HG03039 (cell line): ENCODE results near the gene LAMP5.

Experiments
- ATAC-seq: cut with Tn5 transposase; IDR thresholded peaks from one replicate; pipeline ENCODE4 v1.9.1; 2021; ENCODE audit warnings: mild to moderate bottlenecking, moderate library complexity; ENCODE audit not compliant: unreplicated experiment

LAMP5 gene

DNA sequence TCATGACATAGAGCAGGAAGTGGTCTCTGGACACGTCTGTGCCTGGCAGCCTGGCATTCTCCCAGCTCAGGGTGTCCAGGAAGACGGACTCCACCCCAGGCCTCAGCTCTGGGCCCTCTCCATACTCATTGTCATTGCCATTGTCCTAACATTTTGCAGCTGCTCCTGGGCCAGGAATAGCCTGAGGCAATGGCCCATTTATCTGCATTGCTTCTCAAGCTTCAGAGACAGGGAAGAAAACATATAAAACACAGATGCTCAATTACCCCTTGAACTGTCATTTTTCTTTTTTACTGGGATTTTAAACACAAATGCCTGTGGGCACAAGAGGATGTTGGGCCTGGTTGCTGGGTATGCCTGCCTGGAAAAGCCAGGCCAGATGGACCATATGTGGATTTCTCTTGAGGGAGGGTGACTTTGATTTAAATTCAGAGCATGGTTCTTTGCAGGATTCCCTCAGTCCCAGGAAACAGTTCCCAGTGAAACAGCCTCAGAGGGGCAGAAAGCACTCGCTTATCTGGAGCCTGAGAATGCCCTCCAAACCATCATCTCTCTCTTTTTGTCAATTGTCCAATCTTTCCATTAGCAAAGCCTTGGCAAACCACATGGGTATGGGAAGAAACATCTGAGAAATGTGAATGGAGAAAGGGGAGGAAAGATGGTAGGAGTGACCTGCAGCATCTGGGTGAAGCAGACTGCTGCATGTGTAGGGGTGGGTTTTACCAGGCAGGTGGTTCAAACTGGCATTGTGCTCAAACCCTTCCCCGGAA, 17.9 kb downstream of the LAMP5 start:
- ATAC-seq: no peak

GRCh38 chr20:9534025-9534424, 19.6 kb downstream of the LAMP5 start:
- ATAC-seq: no peak

- ATAC-seq: no peak
These were observed 21.1 kb downstream of the LAMP5 start for GRCh38 chr20:9535449-9535848.

- no peak for ATAC-seq
These were observed 28.8 kb downstream of the LAMP5 start for GRCh38 chr20:9543214-9543613.

DNA sequence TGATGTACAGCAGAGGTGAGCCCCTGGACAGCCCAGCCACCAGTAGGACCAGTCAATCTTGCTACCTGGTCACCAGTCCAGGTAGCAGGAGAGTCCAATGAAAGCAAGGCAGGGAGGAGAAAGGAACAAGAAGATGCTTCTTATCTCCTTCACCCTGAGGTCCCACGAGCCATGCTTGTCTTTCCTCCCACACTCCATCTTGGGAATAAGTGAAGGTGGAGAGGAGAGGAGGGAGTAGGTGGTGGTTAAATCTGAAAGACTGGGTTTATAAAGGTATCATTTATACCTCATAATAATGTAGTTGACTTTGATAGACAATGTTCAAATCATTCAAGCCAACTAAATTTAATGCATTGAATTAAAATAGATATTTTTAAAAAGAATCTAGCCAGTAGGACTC, 35.9 kb downstream of the LAMP5 start:
- ATAC-seq: no peak

DNA sequence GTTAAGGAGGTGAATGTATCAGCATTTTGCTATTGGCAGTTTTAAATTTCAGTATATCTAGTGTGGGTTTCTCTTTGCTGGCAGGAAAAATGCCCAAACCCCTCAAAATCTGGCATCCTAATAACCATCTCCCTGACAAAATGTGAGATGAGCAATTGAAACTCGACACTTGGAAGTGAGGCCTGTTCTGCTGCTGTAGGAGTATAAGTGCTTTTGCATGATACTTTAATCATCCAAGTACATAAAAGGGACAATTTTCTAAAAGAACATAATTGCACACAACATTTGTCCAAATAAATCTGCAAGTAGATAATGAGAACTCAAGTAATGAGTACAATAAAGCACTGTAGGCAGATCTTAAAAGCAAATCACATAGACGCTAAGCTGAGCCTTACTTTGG, 36.5 kb downstream of the LAMP5 start:
- ATAC-seq: no peak

DNA sequence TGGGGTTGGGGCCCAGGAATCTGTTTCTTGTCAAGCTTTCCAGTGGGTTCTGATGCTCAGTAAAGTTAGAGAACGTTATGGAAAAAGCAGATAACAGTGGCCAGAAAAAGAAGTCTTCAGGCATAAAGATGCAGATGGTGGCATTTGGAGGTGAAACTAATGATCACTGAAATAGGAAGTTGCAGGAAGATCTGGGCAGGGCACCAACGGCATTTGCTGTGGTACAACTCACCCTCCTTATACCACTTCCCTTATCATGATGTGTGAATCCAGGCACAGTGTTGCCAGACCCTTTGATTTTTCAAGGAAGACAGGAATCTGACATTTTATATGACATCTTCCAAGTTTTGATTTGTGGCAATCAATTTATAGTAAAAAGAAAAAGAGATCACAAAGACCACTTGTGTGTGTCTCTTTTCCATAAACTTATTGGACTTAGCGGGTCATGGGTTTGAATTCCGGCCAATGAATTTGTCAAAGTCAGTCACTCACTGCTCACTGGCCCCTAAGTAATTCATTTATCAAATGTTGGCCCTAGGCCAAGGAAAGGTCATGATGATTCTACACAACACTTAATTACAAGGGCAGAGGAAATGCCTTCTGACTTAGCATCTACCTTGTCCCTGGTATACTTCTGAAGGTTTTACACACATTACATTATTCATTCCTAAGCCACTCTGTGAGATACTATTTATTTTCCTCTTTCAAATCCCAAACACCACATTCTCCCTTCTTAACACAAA, 37.6 kb downstream of the LAMP5 start:
- ATAC-seq: no peak

DNA sequence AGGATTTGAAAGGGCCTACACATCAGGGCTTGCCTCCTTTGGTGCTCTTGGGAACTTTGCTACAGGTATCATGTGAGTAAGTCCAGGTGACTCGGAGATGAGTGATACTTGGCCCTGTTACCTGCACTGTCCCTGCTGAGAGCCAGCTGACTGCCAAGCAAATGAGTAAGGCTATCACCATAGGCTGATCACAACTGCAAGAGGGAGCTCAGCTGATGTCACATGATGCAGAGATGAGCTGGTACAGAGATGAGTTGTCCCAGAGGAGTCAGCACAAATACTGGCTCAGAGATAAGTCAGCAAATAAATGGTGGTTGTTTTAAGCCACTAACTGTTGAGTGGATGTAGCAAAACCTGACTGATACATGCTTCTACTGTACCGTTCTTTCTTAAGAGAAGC, 41.4 kb downstream of the LAMP5 start:
- no peak for ATAC-seq

GRCh38 chr20:9557411-9557810, 43.0 kb downstream of the LAMP5 start:
- no peak for ATAC-seq

DNA sequence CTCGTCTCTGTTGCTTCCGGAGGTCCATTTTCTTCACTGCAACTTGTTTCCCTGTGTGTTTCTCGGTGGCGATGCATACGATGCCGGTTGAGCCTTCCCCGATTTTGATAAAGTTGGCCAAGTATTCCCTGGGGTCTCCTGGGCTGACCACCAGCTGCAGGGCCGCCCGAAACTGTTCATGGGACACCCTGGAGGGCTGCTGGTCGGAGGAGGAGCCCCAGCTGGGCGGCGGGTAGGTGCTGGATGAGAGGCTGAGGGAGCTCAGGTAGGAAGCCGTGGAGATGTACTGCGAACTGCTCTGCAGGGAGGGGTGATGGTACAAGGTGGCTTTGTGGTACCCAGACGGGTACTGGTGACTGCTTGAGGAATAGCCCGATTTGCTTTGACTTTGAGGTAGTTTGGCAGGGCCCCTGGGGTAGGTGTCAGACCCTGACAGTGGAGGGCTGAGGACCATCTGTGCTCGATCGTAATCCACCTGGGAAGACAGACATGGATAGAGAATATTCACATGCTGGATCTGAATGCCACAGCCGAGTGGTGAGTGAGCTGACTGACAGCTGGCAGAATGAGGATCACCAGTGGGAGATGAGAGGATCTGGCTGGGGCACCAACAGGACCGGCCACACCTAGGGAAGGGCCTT, 51.6 kb downstream of the LAMP5 start:
- no peak for ATAC-seq

GRCh38 chr20:9566977-9567376, 52.6 kb downstream of the LAMP5 start:
- ATAC-seq: no peak

GRCh38 chr20:9570612-9571011, 56.2 kb downstream of the LAMP5 start:
- no peak for ATAC-seq

DNA sequence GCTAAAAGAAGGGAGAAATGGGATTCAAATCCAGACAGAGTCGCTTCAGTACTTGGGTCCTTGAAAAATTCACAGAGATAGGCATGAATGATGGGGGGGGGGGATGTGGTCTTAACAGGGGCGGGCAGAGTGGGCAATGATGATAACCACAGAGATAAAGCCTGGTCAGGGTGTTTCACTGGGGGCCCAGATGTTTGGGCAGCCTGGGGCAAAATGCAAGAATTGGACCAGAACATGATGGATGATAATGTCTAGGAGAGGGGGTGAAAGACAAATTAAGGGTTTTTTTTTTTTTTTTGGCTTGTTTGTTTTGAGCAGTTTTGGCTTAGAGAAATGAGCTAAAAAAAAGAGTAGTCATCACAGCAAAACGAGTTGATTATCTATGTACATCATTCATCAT, 57.4 kb downstream of the LAMP5 start:
- ATAC-seq: no peak

DNA sequence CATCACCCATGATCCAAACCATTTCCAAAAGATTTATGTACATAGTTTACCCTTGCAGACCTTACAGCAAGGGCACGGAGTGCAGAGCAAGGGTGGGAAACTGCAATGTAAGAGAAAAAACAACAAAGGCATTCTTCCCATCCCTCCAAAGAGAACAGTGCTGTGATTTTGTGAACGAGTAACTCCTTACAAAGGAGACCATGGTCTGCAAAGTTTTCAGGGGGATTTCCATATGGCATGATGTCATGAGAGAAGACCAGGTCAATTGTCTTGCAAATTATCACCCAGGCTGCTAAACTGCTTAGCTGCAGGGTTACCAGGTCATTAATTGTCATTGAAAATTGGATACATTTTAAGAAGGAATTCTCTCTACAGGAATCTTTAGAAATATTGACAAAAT, 58.3 kb downstream of the LAMP5 start:
- ATAC-seq: no peak

- ATAC-seq: no peak
These were observed 59.2 kb downstream of the LAMP5 start for GRCh38 chr20:9573335-9574151.

- ATAC-seq: no peak
These were observed 59.8 kb downstream of the LAMP5 start for GRCh38 chr20:9574181-9574580.

GRCh38 chr20:9574776-9575175, 60.4 kb downstream of the LAMP5 start:
- ATAC-seq: no peak

DNA sequence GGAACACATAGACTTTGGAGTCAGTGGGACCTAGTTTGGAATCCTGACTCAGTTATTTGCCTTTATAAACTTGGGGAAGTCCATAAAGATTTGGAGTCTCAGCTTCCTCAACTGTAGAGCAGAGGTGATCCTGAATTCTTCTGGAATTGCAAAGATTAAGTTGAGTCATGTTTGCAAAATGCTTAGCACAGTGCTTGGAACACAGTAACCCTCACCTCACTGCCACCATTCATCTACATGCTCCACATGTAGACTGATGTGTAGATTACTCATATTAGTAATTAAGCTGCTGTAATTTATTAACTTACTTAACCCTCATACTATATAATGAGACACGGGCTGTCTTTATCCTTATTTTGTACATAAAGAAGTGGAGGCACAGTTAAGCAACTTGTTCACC, 61.4 kb downstream of the LAMP5 start:
- no peak for ATAC-seq

DNA sequence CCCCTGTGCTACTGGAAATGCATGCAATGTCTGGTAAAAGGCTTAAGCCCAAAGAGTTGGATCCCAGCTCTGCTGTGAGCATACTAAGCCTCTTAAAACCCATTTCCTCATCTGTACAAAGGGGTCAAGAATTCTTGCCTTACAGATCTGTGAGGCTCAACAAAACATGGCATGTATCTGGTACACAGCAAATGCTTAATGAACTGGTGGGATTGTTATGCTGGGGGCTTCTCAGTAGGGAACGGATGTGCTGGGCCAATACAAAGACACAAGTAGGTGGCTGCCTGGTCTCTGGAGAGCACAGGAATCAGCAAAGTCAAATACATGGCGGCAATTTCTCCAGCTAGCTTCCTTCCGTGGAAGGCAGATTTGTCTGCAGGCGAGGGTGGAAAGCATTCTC, 62.3 kb downstream of the LAMP5 start:
- no peak for ATAC-seq

GRCh38 chr20:9577397-9577796, 63.0 kb downstream of the LAMP5 start:
- no peak for ATAC-seq

GRCh38 chr20:9578594-9578993, 64.2 kb downstream of the LAMP5 start:
- no peak for ATAC-seq
